Nephron (organoid): Measurements from ENCODE around the gene SLC11A2.
A peak's percentile ranks its signal among the peaks of the same experiment; 100 is the strongest.

Experiments used
- H3K27ac Mint-ChIP-seq, 3 experiments: 2 replicates each; pipeline ENCODE4 v1.8.0; 2020; ENCODE audit warnings: mixed read lengths in 3 of 3, mild to moderate bottlenecking in 2 of 3, moderate library complexity in 1 of 3
- H3K27me3 Mint-ChIP-seq: 2 replicates; pipeline ENCODE4 v1.8.0; 2021; ENCODE audit warnings: low read depth, mild to moderate bottlenecking, moderate library complexity, mixed read lengths
- H3K36me3 Mint-ChIP-seq: 2 replicates; pipeline ENCODE4 v1.8.0; 2020; ENCODE audit warnings: low read depth, mixed read lengths
- H3K4me1 Mint-ChIP-seq: 2 replicates; pipeline ENCODE4 v1.8.0; 2020; ENCODE audit warnings: mixed read lengths
- H3K4me3 Mint-ChIP-seq, 3 experiments: 2 replicates each; pipeline ENCODE4 v1.8.0; 2020; ENCODE audit warnings: mild to moderate bottlenecking in 3 of 3, mixed read lengths in 3 of 3, moderate library complexity in 2 of 3
- H3K9me3 Mint-ChIP-seq: 2 replicates; pipeline ENCODE4 v1.8.0; 2020; ENCODE audit warnings: mixed read lengths
- CTCF ChIP-seq, 3 experiments: fragments of 200-600 bp; sonication (generic); IDR thresholded peaks; one replicate each; pipeline ENCODE4 v1.5.0; 2021; ENCODE audit warnings: antibody characterized with exemption in 3 of 3; ENCODE audit not compliant: unreplicated experiment in 3 of 3

Gene SLC11A2

GRCh38 chr12:51025836-51026638 lies at the start of gene SLC11A2:
SLC11A2 (minus strand) TSS chr12:51026384; CDS start chr12:51010728, 15,656 bp downstream.
- Mint-ChIP-seq H3K4me3 (peak within 1 kb of the TSS; percentile 88 to 98 (median 97)), H3K27ac (peak within 1 kb of the TSS; percentile 94 to 98 (median 96)), H3K9me3 (no peaks in the 10 kb centered on the region), H3K36me3 (no peaks in the 10 kb centered on the region), H3K4me1 (peaks cover 28% of the 10 kb centered on the region), H3K27me3 (no peaks in the 10 kb centered on the region)
- TF ChIP-seq CTCF (IDR thresholded peaks at IDR 0.05; ENCODE audit: unreplicated experiment in 3 of 3), result no peak

- Mint-ChIP-seq H3K9me3 (no peaks in the 10 kb centered on the region), H3K36me3 (peaks cover 59% of the 10 kb centered on the region), H3K4me3 (no peak overlapping the region), H3K4me1 (peaks cover 56% of the 10 kb centered on the region), H3K27ac (no peak overlapping the region), H3K27me3 (no peaks in the 10 kb centered on the region)
- TF ChIP-seq CTCF (IDR thresholded peaks at IDR 0.05; ENCODE audit: unreplicated experiment in 3 of 3), result no peak
Observed at GRCh38 chr12:51075390-51075789, 49.2 kb upstream of the SLC11A2 start.

GRCh38 chr12:51071663-51072062 lies 45.5 kb upstream of the SLC11A2 start:
- Mint-ChIP-seq H3K27me3 (no peaks in the 10 kb centered on the region), H3K4me3 (no peak overlapping the region), H3K4me1 (peaks cover 34% of the 10 kb centered on the region), H3K27ac (peak overlapping the region; percentile 27 to 95 (median 88)), H3K36me3 (peaks cover 70% of the 10 kb centered on the region), H3K9me3 (no peaks in the 10 kb centered on the region)
- TF ChIP-seq CTCF (IDR thresholded peaks at IDR 0.05; ENCODE audit: unreplicated experiment in 3 of 3), result no peak

- Mint-ChIP-seq H3K4me3 (no peak overlapping the region), H3K36me3 (peaks cover 73% of the 10 kb centered on the region), H3K27me3 (no peaks in the 10 kb centered on the region), H3K4me1 (peaks cover 22% of the 10 kb centered on the region), H3K27ac (peak overlapping the region in 2 of 3 experiments; percentile 43 to 45), H3K9me3 (no peaks in the 10 kb centered on the region)
- TF ChIP-seq CTCF (IDR thresholded peaks at IDR 0.05; ENCODE audit: unreplicated experiment in 3 of 3), result no peak
Observed at GRCh38 chr12:51070004-51070403, 43.8 kb upstream of the SLC11A2 start.

- Mint-ChIP-seq H3K27ac (no peak overlapping the region), H3K36me3 (peaks cover 78% of the 10 kb centered on the region), H3K27me3 (no peaks in the 10 kb centered on the region), H3K4me3 (no peak overlapping the region), H3K4me1 (peaks cover 16% of the 10 kb centered on the region), H3K9me3 (no peaks in the 10 kb centered on the region)
- no peak for TF ChIP-seq CTCF (IDR thresholded peaks at IDR 0.05; ENCODE audit: unreplicated experiment in 3 of 3)
Observed at GRCh38 chr12:51067771-51068170, 41.6 kb upstream of the SLC11A2 start.

GRCh38 chr12:51067229-51067628 lies 41.0 kb upstream of the SLC11A2 start:
- Mint-ChIP-seq H3K27ac (no peak overlapping the region), H3K27me3 (no peaks in the 10 kb centered on the region), H3K36me3 (peaks cover 80% of the 10 kb centered on the region), H3K4me1 (peaks cover 21% of the 10 kb centered on the region), H3K4me3 (no peak overlapping the region), H3K9me3 (no peaks in the 10 kb centered on the region)
- TF ChIP-seq CTCF (IDR thresholded peaks at IDR 0.05; ENCODE audit: unreplicated experiment in 3 of 3), result no peak
